Peyer's patch (tissue), 4 donors: ENCODE data around the gene HNRNPM.

ENCODE experiments used
- POLR2A ChIP-seq, 2 donors: fragments of 450-650 bp; IDR thresholded peaks; one replicate each; pipeline ENCODE4 v1.5.1; 2017; ENCODE audit warnings: antibody characterized with exemption in 2 of 2, mild to moderate bottlenecking in 2 of 2, moderate library complexity in 2 of 2
- TF ChIP-seq, protein P1 (sequence below), 6 experiments: fragments of 450-650 bp in 4 of 6; fragments of 200-600 bp in 2 of 6; sonication (generic) in 1 of 6; IDR thresholded peaks; one replicate each; pipeline ENCODE4 v1.5.1; 2017 to 2019; ENCODE audit warnings: antibody characterized with exemption in 6 of 6, mild to moderate bottlenecking in 3 of 6, moderate library complexity in 1 of 6

DNA sequence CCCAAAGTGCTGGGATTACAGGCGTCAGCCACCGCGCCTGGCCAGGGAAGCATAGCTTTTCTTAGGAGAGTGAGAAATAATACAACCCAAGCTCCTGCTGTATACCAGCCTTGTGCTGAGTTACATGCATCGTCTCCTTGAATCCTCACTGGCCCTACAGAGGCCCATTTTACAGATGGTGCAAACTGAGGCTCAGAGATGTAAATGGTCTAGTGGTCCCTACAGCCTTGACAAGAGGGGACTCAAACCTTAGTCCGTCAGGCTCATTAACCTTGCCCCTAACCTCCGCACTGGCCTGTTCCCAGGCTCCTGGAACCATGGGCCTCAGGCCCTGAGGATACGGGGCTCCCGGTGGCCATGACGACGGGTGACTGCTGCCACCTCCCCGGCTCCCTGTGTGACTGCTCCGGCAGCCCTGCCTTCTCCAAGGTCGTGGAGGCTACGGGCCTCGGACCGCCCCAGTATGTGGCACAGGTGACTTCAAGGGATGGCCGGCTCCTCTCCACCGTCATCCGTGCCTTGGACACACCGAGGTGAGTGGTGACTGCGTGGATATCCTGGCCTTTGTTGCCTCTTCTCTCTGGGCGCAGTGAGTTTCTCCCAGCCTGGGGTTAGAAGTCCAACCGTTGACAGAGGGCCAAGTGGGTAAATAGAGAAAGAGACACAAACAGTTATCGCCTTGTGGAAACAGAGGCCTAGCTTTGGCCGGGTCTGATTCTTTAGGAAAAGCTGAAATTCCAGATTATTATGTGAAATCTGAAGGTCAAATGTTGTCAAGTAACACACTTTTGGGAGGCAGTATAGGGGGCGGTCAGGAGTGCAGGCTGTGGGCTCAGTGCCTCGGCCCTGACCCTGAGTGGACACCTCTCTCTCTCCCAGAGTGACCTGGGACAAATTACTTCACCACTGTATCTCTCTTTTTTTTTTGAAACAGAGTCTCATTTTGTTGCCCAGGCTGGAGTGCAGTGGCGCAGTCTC lies 23.0 kb upstream of the HNRNPM start:
- TF ChIP-seq, protein P1, sequence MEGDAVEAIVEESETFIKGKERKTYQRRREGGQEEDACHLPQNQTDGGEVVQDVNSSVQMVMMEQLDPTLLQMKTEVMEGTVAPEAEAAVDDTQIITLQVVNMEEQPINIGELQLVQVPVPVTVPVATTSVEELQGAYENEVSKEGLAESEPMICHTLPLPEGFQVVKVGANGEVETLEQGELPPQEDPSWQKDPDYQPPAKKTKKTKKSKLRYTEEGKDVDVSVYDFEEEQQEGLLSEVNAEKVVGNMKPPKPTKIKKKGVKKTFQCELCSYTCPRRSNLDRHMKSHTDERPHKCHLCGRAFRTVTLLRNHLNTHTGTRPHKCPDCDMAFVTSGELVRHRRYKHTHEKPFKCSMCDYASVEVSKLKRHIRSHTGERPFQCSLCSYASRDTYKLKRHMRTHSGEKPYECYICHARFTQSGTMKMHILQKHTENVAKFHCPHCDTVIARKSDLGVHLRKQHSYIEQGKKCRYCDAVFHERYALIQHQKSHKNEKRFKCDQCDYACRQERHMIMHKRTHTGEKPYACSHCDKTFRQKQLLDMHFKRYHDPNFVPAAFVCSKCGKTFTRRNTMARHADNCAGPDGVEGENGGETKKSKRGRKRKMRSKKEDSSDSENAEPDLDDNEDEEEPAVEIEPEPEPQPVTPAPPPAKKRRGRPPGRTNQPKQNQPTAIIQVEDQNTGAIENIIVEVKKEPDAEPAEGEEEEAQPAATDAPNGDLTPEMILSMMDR (IDR thresholded peaks at IDR 0.05) = no peak
- TF ChIP-seq POLR2A (IDR thresholded peaks at IDR 0.05) = no peak
